Neuronal stem cell (in vitro differentiated cells): ENCODE data around the gene AOX1.

Experiments used
- DNase-seq: peaks from one replicate; pipeline ENCODE4 v3.0.0-alpha.2; 2013; ENCODE audit warnings: low spot score
- H2AFZ ChIP-seq: one replicate; pipeline ENCODE4 v1.6.1; 2013; ENCODE audit warnings: mild to moderate bottlenecking, low read length, inconsistent platforms
- H2AK5ac ChIP-seq: 2 replicates; pipeline ENCODE4 v1.6.1; 2013; ENCODE audit warnings: low read depth, mild to moderate bottlenecking, inconsistent platforms, low read length, moderate library complexity, mixed read lengths
- H2BK120ac ChIP-seq: 2 replicates; pipeline ENCODE4 v1.6.1; 2013; ENCODE audit warnings: low read depth, mild to moderate bottlenecking, inconsistent platforms, low read length, moderate library complexity, mixed read lengths
- H2BK12ac ChIP-seq: one replicate; pipeline ENCODE4 v1.6.1; 2013; ENCODE audit warnings: low read length, inconsistent platforms
- H2BK15ac ChIP-seq: 2 replicates; pipeline ENCODE4 v1.6.1; 2013; ENCODE audit warnings: mild to moderate bottlenecking, low read length, inconsistent platforms, mixed read lengths
- H2BK5ac ChIP-seq: one replicate; pipeline ENCODE4 v1.6.1; 2013; ENCODE audit warnings: inconsistent platforms, mild to moderate bottlenecking, low read length, moderate library complexity
- H3K14ac ChIP-seq: one replicate; pipeline ENCODE4 v1.6.1; 2013; ENCODE audit warnings: low read length, inconsistent platforms
- H3K18ac ChIP-seq: 2 replicates; pipeline ENCODE4 v1.6.1; 2013; ENCODE audit warnings: low read length, inconsistent platforms
- H3K23ac ChIP-seq: 2 replicates; pipeline ENCODE4 v1.6.1; 2013; ENCODE audit warnings: low read depth, mild to moderate bottlenecking, mixed read lengths, low read length, inconsistent platforms; ENCODE audit not compliant: poor library complexity
- H3K27ac ChIP-seq: replicated peaks from 3 replicates; pipeline ENCODE4 v1.5.1; 2013; ENCODE audit warnings: low read length, inconsistent platforms
- H3K27me3 ChIP-seq, 3 experiments: 2 replicates each; pipeline ENCODE4 v1.6.1; 2013; ENCODE audit warnings: low read length in 3 of 3, mild to moderate bottlenecking in 2 of 3, inconsistent platforms in 1 of 3, low read depth in 1 of 3, mixed read lengths in 1 of 3, moderate library complexity in 1 of 3; ENCODE audit not compliant: control insufficient read depth in 3 of 3, insufficient read depth in 3 of 3
- H3K36me3 ChIP-seq, 2 donors: replicated peaks in 1 of 2; 2 replicates each; pipeline ENCODE4 v1.6.1; 2013; ENCODE audit warnings: low read length in 2 of 2; ENCODE audit not compliant: control insufficient read depth in 2 of 2, insufficient read depth in 2 of 2
- H3K4ac ChIP-seq: 2 replicates; pipeline ENCODE4 v1.6.1; 2013; ENCODE audit warnings: inconsistent platforms, mild to moderate bottlenecking, low read length, moderate library complexity
- H3K4me1 ChIP-seq, 2 donors: 1 replicate in 1 of 2; 2 replicates in 1 of 2; pipeline ENCODE4 v1.6.1; 2013; ENCODE audit warnings: low read length in 2 of 2, low read depth in 1 of 2; ENCODE audit not compliant: control insufficient read depth in 2 of 2, insufficient read depth in 1 of 2
- H3K4me2 ChIP-seq: one replicate; pipeline ENCODE4 v1.6.1; 2013; ENCODE audit warnings: mild to moderate bottlenecking, low read length, inconsistent platforms; ENCODE audit not compliant: insufficient read depth, poor library complexity, severe bottlenecking
- H3K4me3 ChIP-seq, 2 donors: 2 replicates each; pipeline ENCODE4 v1.5.1; 2013; ENCODE audit warnings: low read length in 2 of 2, mild to moderate bottlenecking in 2 of 2, inconsistent platforms in 1 of 2, moderate library complexity in 1 of 2
- H3K79me1 ChIP-seq: one replicate; pipeline ENCODE4 v1.6.1; 2013; ENCODE audit warnings: low read depth, mild to moderate bottlenecking, inconsistent platforms, low read length, moderate library complexity
- H3K9ac ChIP-seq: one replicate; pipeline ENCODE4 v1.6.1; 2013; ENCODE audit warnings: mild to moderate bottlenecking, low read depth, low read length, inconsistent platforms; ENCODE audit not compliant: poor library complexity
- H3K9me3 ChIP-seq, 2 donors: replicated peaks in 1 of 2; 2 replicates each; pipeline versions ENCODE3 to v1.6.1; 2013; ENCODE audit warnings: low read length in 2 of 2, mild to moderate bottlenecking in 2 of 2, inconsistent platforms in 1 of 2, low read depth in 1 of 2, mixed read lengths in 1 of 2, moderate library complexity in 1 of 2; ENCODE audit not compliant: control insufficient read depth in 2 of 2, insufficient read depth in 1 of 2
- H4K8ac ChIP-seq: one replicate; pipeline ENCODE4 v1.6.1; 2013; ENCODE audit warnings: low read depth, mild to moderate bottlenecking, inconsistent platforms, low read length, moderate library complexity
- H4K91ac ChIP-seq: one replicate; pipeline ENCODE4 v1.6.1; 2013; ENCODE audit warnings: low read length, low read depth, mild to moderate bottlenecking, inconsistent platforms; ENCODE audit not compliant: poor library complexity
- WGBS, 2 donors: extraction: QIAGEN DNeasy Blood & Tissue Kit; methylation state at CpG; one replicate each; pipeline ENCODE4 v1.1.7; 2013; ENCODE audit warnings: missing lambda C conversion rate in 2 of 2, mixed read lengths in 1 of 2; ENCODE audit not compliant: insufficient read length in 2 of 2, insufficient replicate concordance in 1 of 2; ENCODE audit errors: extremely low coverage in 2 of 2; 5-methylcytosine and 5-hydroxymethylcytosine counted together

Gene AOX1

DNA sequence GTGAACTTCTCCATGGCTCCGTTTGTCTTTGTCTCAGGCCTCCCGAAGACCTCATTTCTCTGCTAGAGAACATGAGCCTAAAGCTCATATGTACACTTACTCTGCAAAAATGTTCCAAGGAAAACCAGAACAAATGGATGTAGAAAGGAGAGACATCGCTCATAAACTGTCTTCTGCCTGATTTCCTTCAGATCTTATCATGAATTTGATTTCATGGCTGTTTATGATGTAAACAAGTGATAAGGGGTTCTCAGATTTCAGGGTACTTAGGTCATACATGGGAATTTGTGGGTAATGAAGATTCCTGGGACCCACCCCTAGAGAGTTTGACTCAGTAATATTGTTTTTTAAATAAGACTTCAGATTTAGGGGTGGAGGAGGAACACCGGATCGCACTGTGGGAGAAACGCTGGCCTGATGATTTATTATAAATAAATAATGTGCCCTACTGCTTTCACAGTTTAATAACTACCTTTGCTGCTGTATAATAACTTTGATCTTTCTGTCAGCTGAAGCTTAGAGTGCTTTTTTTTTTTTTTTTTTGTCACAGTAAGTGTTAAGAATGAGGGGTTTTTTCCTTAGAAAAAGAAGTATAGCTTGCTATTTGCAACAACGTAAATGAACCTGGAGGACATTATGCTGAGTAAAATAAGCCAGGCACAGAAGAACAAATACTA, 14.9 kb downstream of the AOX1 start:
- Histone ChIP-seq H3K4me1 (no peaks in the 10 kb centered on the region), H2BK12ac (no peak overlapping the region), H3K9ac (no peak overlapping the region), H3K23ac (no peak overlapping the region), H3K27me3 (peaks cover 0 to 9% (median 0%) of the 10 kb centered on the region in 3 experiments), H3K4ac (no peak overlapping the region), H3K18ac (no peak overlapping the region), H2AFZ (no peak overlapping the region), H3K36me3 (no peaks in the 10 kb centered on the region), H2BK120ac (no peak overlapping the region), H4K91ac (no peak overlapping the region), H3K9me3 (no peaks in the 10 kb centered on the region), H3K14ac (no peak overlapping the region), H4K8ac (no peak overlapping the region), H2AK5ac (no peak overlapping the region), H3K4me2 (no peak overlapping the region), H3K4me3 (no peak overlapping the region), H3K79me1 (no peaks in the 10 kb centered on the region), H2BK15ac (no peak overlapping the region), H2BK5ac (no peak overlapping the region), H3K27ac (no peak overlapping the region)
- no peak for DNase-seq
- no CpG with 5 or more reads among the region's 7 CpGs for WGBS, 2 donors

DNA sequence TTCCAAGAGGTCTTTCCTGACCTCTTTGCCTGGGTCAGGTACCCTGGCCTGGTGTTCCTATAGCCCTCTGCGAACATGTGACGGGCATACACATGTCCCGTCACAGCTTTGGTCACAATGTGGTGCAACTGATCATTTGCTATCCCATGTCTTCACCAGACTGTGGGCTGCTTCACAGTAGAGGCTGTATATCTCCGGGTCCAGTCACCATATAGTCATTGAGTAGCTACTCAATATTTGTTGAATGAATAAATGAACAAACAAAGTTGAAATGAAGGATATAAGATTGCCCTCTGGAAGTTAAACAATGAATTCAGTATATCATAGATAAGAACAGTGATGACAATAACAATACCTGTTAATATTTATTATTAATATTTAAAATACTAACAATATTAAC, 16.8 kb downstream of the AOX1 start:
- H3K27me3 ChIP-seq = peaks cover 0 to 6% (median 0%) of the 10 kb centered on the region in 3 experiments
- H3K9ac ChIP-seq = no peak overlapping the region
- no peaks in the 10 kb centered on the region for H3K79me1 ChIP-seq
- DNase-seq = no peak
- no peaks in the 10 kb centered on the region for H3K9me3 ChIP-seq
- no peak overlapping the region for H2BK5ac ChIP-seq
- H3K27ac ChIP-seq = no peak overlapping the region
- no peak overlapping the region for H4K91ac ChIP-seq
- no peak overlapping the region for H2AFZ ChIP-seq
- no peak overlapping the region for H3K18ac ChIP-seq
- no peaks in the 10 kb centered on the region for H3K4me1 ChIP-seq
- no peak overlapping the region for H3K14ac ChIP-seq
- no peak overlapping the region for H3K23ac ChIP-seq
- no peak overlapping the region for H3K4ac ChIP-seq
- no peak overlapping the region for H3K4me3 ChIP-seq
- WGBS, 2 donors = no CpG with 5 or more reads among the region's 4 CpGs
- H3K4me2 ChIP-seq = no peak overlapping the region
- H2BK15ac ChIP-seq = no peak overlapping the region
- H3K36me3 ChIP-seq = no peaks in the 10 kb centered on the region
- no peak overlapping the region for H2BK12ac ChIP-seq
- no peak overlapping the region for H4K8ac ChIP-seq
- H2BK120ac ChIP-seq = no peak overlapping the region
- H2AK5ac ChIP-seq = no peak overlapping the region

DNA sequence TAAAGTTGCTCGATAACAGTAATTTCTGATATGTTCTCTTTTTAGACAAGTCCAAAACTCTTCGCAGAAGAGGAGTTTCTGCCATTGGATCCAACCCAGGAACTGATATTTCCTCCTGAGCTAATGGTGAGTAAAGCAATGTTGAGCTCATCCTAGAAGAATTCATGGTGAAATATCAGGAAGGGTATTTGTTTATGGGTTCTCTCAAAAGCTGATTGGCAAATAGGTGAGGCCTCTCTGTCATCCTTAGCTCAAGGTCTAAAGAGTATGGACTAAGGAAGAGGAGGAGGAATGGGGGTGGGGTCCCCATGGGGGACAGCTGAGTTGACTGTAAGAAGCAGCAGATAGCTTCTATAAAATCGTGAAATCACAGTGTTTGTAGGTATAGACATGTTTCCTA, 18.2 kb downstream of the AOX1 start:
- Histone ChIP-seq H3K36me3 (no peaks in the 10 kb centered on the region), H3K4me3 (no peak overlapping the region)

DNA sequence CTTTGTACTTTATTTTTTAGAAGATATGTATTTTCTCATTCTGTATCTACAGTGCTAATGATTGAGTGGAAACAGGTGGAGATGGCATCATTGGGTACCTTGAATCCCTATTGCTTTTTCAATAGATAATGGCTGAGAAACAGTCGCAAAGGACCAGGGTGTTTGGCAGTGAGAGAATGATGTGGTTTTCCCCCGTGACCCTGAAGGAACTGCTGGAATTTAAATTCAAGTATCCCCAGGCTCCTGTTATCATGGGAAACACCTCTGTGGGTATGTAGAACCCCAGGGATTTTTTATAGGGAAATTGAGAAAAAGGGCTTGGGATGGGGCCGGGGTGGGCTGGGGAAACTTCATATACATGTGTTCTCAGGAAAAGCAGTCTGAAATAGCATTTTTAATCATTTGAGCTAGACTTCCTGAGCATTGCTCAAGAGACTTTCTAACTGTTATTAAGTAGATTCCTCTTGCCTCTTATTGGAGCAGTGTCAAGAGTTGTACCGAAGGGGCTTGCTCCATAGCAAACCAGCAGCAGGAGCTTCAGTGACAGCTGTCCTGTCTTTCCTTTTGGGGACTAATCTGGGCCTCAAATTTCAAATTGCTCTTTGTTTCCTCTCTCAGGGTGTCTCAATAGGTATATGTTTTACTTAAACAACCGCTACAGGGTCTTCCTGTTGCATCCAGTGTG, 18.9 kb downstream of the AOX1 start:
- H3K36me3 ChIP-seq = no peaks in the 10 kb centered on the region
- no peak overlapping the region for H4K91ac ChIP-seq
- H3K9me3 ChIP-seq = no peaks in the 10 kb centered on the region
- no peaks in the 10 kb centered on the region for H3K79me1 ChIP-seq
- H3K9ac ChIP-seq = no peak overlapping the region
- peaks cover 0 to 6% (median 0%) of the 10 kb centered on the region in 3 experiments for H3K27me3 ChIP-seq
- H2BK120ac ChIP-seq = no peak overlapping the region
- no peak overlapping the region for H3K4me3 ChIP-seq
- no peak overlapping the region for H4K8ac ChIP-seq
- no peak overlapping the region for H3K18ac ChIP-seq
- no peak overlapping the region for H2BK5ac ChIP-seq
- H3K14ac ChIP-seq = no peak overlapping the region
- no peak overlapping the region for H2AFZ ChIP-seq
- H3K27ac ChIP-seq = no peak overlapping the region
- H3K4me1 ChIP-seq = no peaks in the 10 kb centered on the region
- no peak overlapping the region for H2BK12ac ChIP-seq
- H3K23ac ChIP-seq = no peak overlapping the region
- DNase-seq = no peak
- no peak overlapping the region for H3K4ac ChIP-seq
- WGBS, 2 donors = no CpG with 5 or more reads among the region's 5 CpGs
- no peak overlapping the region for H2AK5ac ChIP-seq
- H3K4me2 ChIP-seq = no peak overlapping the region
- no peak overlapping the region for H2BK15ac ChIP-seq

More for the DNA sequence above, 18.2 kb downstream of the AOX1 start:
- no peak overlapping the region for H2AFZ ChIP-seq
- H3K4ac ChIP-seq = no peak overlapping the region
- H3K4me1 ChIP-seq = no peaks in the 10 kb centered on the region
- DNase-seq = no peak
- no peak overlapping the region for H2BK120ac ChIP-seq
- no CpG with 5 or more reads among the region's 3 CpGs for WGBS, 2 donors
- no peak overlapping the region for H3K18ac ChIP-seq
- no peaks in the 10 kb centered on the region for H3K9me3 ChIP-seq
- H3K27me3 ChIP-seq = peaks cover 0 to 6% (median 0%) of the 10 kb centered on the region in 3 experiments
- H3K23ac ChIP-seq = no peak overlapping the region
- no peak overlapping the region for H2BK5ac ChIP-seq
- H4K91ac ChIP-seq = no peak overlapping the region
- no peak overlapping the region for H3K27ac ChIP-seq
- no peak overlapping the region for H2BK12ac ChIP-seq
- no peak overlapping the region for H2BK15ac ChIP-seq
- no peak overlapping the region for H3K4me2 ChIP-seq
- H3K14ac ChIP-seq = no peak overlapping the region
- H3K79me1 ChIP-seq = no peaks in the 10 kb centered on the region
- H3K9ac ChIP-seq = no peak overlapping the region
- no peak overlapping the region for H2AK5ac ChIP-seq
- no peak overlapping the region for H4K8ac ChIP-seq
